Inflammatory macrophage (primary cell): ENCODE data around the gene TLX1.
"Not testable (repeated sequence)": the region's sequence is repeated elsewhere in the genome, so short reads cannot be mapped to it uniquely, and the experiment has no call there.

Experiments used
- DNase-seq, 2 donors: peaks; one replicate each; pipeline ENCODE4 v3.0.0-alpha.2; 2020 to 2022

Gene TLX1

DNA sequence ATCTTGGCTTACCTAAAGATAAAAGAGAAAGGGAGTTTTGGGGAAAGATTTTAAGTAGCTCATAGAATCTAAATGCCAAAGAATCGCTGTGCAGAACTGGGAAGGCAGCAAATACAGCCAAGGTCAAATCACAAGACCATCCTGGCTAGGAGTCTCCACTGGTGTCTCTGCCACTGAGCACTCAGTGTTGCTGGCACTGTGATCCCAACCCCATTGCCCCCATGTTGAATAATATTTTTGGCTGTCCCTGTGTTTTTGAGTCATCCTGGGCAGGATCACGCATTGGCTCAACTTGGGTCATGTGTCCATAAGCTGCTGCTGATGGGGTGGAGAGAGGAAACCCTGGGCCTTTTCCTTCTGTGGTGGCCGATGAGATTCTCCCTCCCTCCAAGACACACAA, 21.2 kb downstream of the TLX1 start:
- DNase-seq: no peak

DNA sequence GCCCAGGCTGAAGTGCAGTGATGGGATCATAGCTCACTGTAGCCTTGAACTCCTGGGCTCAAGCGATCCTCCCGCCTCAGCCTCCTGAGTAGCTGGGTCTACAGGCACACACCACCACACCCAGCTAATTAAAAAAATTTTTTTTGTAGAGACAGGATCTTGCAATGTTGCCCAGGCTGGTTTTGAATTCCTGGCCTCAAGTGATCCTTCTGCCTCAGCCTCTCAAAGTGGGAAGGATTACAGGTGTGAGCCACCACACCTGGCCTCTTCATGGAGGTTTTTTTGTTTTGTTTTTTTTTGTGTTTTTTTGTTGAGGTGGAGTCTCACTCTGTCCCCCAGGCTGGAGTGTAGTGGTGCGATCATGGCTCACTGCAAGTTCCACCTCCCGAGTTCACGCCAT, 23.4 kb downstream of the TLX1 start:
- DNase-seq: not testable (repeated sequence)

DNA sequence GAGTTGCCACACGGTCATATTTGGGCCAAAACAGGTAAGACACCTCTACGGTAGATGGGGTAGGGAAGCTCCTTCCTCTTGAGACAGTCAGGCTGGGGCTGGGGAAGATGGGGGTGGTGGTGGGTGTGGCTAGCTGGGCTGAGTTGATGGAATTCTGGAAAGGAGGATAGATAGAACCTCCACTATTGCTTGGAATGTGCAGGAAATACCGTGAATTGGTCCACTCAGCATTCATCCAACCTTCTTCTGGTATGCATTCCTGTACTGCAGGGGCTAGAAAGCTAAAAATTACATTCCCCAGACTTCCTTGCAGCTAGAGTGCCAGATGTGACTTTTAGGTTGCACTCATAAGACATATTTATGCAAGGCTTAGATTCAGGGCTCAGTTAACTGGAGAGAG, 24.8 kb downstream of the TLX1 start:
- no peak for DNase-seq

DNA sequence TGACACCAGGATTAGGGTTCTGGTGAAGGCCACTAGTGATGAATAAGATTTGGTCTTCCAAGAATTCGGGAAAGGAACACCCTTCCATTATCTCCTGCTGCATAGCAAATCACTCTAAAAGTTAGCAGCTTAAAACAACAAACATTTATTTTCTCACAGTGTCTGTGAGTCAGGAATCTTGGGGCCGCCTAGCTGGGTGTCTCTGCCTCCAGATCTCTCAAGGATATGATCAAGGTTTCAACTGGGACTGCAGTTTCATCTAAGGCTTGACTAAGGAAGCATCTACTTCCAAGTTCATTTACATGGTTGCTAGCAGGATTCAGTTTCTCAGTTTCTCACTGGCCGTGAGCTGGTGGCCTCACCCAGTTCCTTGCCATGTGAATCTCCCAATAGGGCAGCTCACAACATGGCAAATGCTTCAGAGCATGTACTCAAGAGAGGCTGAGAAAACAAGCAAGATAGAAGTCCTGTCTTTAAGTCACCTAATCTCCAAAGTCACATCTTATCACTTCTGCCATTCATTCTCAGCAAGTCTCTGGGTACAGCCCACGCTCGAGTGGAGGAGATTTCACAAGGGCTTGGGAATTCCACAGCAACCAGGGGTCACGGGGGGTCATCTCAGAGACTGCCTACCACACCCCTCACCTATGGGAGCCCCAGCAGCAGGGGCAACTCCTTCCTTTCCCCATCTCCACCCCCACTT, 26.8 kb downstream of the TLX1 start:
- no peak for DNase-seq

DNA sequence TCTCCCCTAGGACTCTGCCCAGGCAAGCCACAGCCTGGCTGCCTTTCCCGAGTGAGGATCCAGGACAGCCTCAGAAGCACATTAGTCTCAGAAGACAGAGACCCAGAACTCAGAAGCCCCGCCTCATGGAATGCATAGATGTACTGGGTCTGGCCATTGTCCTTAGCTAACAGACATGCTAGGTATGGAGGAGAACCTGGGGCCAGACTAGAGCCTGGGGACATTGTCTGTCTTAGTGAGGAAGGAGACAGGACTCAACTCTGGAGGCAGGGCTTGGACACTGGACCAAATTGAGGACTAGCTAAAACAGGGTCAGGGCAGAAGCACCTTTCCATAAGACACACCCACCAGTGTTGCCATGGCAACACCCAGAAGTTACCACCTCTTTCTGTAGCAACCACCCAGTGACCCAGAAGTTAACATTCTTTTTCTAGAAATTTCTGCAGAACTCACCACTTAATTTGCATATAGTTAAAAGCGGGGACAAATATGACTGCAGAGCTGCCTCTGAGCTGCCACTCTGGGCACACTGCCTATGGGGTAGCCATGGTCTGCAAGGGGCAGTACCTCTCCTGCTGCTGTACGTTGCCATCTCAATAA, 27.5 kb downstream of the TLX1 start:
- no peak for DNase-seq

DNA sequence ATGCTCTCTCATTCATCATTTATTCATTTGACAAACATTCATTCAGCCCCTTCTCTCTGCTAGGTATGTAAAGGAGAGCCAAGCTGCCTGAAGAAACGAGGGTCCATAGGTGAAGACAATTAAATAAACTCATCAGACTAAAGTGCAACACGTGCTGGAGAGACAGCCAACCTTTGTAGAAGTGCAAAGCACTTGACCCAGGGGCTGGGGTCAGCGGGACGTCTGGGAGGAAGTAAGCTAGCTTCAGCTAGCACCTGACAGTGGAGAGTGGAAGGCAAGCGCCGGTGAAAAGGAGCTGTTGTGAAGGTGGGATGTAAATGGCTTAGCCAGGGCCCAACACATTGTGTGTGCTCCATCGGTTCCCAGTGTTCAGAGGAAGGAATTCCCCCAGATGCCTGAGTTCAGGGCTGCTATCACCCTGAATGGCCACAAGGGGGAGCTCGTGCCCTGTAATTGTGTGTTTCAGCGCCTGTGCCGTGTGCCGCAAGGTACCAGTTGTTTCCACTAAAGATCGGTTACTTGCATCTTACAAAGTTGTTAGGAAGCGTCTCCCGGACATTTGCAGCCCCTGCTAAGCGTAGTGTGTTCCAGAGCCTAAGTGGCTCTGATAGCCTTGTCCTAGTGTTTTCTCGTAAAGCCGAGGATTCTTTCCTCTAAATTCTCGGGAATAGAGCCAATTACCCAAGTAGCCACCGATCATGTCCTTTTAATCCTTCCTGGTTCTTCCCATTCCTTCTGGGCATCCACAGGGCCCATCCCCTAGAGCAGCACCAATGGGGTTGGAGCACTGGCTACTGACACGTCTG, 30.6 kb downstream of the TLX1 start:
- peak; percentile 64 to 76 for DNase-seq

DNA sequence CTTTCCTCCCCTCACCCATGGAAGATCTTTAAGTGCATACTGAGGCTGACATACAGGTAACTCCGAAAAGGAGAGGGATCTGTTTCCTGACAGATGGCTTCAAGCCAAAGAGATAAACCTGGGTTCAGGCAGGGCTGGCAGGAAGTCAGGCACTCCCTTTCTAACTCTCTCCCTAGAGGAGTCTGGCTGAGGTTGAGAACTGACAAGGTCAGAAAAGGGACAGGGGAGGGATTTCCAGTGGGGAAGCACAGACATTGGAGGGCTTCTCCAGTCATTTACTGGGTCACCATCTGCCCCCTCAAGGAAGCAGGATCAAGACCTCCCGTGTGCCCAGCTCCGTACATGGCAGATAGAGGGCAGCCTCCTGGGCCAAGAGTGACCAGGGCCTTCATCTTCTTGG, 31.6 kb downstream of the TLX1 start:
- DNase-seq: no peak

DNA sequence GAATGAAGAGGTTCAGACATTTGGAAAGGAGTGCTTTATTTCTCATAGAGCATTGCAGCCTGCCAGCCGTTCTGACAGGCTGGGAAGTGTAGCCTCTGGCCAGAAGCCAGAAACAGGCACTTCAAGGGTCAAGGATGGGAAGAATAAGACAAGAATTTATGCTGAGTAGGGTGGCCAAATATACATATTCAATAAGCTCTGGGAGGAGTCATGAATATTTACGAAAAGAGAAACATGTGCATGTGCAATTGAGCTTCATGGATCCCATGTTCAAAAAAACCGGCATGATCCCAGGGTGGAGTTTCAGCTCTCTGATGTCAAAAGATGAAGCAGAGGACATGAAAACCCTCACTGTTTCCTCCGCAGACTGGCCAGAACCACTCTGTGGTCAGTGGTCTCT, 32.9 kb downstream of the TLX1 start:
- DNase-seq: no peak

DNA sequence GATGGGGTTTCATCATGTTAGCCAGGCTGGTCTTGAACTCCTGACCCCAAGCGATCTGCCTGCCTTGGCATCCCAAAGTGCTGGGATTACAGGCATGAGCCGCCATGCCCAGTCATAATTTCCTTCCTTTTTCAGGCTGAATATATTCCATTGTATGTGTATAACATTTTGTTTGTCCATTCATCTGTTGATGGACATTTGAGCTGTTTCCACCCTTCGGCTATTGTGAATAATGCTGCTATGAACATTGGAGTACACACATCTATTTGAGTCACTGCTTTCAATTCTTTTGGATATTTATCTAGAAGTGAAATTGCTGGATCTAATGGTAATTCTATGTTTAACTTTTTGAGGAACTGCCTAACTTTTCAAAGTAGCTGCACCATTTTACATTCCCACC, 34.6 kb downstream of the TLX1 start:
- no peak for DNase-seq

DNA sequence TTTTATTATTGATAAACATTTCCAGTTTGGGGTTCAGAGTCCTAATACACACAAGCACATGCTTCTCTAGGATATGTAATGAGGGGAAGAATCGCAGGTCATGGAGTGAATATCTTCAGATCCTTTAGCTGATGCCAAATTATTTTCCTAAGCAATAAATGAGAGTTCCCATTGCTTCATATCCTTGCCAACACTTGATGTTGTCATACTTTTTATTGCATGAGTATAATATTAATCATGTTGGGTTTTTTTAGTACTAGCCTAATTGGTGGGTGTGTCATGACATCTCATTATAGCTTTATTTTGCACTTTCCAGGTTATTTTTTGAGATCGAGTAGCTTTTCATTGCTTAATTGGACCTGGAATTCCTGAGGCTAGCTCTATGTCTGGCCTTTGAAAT, 35.3 kb downstream of the TLX1 start:
- DNase-seq: no peak

DNA sequence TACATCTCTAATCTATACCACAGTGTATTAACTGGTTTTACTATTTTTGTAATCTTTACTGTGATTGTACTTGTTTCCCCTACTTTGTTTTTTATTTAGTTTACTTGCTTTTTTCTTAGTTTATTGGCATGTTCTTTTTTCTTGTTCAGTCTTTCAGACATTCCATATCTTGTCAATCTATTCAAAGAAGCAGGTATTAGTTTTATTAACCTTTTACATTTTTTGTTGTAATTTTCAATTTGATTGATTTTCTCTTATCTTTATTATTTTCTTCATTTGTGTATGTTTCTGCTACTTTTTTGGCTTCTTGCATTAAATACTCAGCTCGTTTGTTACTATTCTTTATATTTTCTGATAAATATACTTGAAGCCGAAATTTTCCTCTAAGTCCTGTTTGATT, 41.6 kb downstream of the TLX1 start:
- DNase-seq: no peak

DNA sequence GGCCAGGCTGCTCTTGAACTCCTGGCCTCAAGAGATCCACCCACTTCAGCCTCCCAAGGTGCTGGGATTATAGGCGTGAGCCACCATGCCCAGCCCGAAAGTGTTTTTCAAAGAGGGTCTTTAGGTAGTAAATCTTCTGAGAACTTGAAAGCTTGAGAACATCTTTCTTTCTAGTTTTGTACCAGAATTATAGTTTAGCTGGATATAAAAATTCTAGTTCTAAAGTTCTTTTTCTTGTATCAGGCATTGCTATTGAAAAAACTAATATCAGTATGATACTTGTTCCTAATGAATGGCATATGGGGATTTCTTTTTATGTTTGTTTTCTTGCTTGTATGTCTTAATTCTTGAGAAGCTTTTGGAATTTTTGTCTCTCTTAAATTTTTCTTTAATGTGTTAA, 43.2 kb downstream of the TLX1 start:
- no peak for DNase-seq

DNA sequence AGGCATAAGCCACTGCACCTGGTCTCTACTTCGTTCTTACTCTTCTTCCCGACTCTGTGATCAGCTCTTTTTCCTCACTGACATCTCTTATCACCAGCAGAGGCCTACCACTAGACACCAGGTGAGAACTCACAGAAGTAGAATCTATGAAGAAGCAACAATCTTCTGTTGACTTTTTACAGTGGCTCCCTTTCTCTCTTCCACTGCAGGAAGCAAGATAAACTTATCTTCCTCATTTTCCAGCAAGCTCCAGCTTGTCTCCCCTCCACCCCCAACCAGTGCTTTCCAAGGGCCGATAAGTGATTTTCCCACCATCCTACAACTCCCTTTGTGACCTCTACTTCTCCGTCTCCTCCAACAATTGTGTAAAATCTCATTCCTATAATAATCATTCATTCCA, 45.5 kb downstream of the TLX1 start:
- no peak for DNase-seq

DNA sequence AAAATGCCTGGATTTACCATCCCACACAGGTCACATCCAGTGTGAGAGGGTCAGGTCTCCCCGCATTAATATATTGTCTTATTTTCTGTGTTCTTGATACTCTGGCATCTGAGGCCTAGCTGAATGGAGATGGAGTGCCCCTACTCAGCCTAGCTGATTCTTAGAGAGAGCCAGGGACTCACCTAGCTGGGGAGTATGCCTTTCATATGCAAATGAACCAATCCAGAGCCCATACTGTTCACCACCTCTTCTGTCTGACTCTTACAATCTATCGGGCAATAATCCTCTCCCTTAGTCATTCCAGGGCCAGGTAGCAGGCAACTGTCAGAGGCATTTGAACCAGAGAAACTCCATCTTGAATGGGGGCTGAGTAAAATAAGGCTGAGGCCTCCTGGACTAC, 51.8 kb downstream of the TLX1 start:
- no peak for DNase-seq

DNA sequence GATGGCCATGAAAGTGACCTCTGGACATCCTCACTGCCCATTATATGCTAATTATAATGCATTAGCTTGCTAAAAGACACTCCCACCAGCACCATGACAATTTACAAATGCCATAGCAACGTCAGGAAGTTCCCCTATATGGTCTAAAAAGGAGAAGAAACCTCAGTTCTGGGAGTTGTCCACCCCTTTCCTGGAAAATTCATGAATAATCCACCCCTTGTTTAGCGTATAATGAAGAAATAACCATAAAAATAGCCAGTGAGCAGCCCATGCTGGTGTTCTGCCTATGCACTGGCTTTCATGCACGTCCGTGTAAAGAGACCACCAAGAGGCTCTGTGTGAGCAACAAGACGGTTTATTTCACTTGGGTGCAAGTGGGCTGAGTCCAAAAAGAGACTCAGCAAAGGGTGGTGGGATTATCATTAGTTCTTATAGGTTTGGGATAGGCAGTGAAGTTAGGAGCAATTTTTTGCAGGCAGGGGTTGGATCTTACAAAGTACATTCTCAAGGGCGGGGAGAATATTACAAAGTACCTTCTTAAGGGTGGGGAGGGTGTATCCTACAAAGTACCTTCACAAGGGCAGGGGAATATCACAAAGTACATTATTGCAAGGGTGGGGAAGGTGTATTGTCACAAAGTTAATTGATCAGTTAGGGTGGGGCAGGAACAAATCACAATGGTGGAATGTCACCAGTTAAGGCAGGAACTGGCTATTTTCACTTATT, 52.5 kb downstream of the TLX1 start:
- DNase-seq: peak; percentile 36 to 52
